ENCODE results near the gene FXYD7. TPM values are rescaled to one million over a fixed set of nuclear protein-coding genes. Genes with fewer than 3 reads are reported as not detected.

FXYD7 gene
- total and polyA plus RNA-seq, 2 of the 13 experiments (the other 11 are each of a cell fraction or from before 2014, with no cell fraction given) = 0.55 TPM; not detected in 1

GRCh38 chr19:35100588-35101533 is 42.2 kb upstream of the FXYD7 start (continued):
- TF ChIP-seq ZSCAN29 (CRISPR knock-in tag; conservative IDR thresholded peaks at IDR 0.05) (no peak), ELK4 (CRISPR knock-in tag; IDR thresholded peaks at IDR 0.05; ENCODE audit: borderline replicate concordance) (no peak), POLR2AphosphoS2 (IDR thresholded peaks at IDR 0.05; ENCODE audit: low read depth, low read length) (no peak), HNF4G (IDR thresholded peaks at IDR 0.05; ENCODE audit: borderline replicate concordance, low read depth, low read length) (no peak), HNF4G (CRISPR knock-in tag; IDR thresholded peaks at IDR 0.05; ENCODE audit: borderline replicate concordance, low read depth) (peak; percentile 23; the same call in 1 of the 2 replicates), ZSCAN21 (CRISPR knock-in tag; IDR thresholded peaks at IDR 0.05; ENCODE audit: borderline replicate concordance) (no peak), CTCF (CRISPR knock-in tag; IDR thresholded peaks at IDR 0.05) (peak; percentile 15; the same call in 1 of the 2 replicates), SPEN (CRISPR knock-in tag; IDR thresholded peaks at IDR 0.05; ENCODE audit: low read depth) (no peak), ZNF775 (CRISPR knock-in tag; IDR thresholded peaks at IDR 0.05; ENCODE audit: borderline replicate concordance) (no peak), CEBPG (CRISPR knock-in tag; IDR thresholded peaks at IDR 0.05) (no peak), ZFP41 (CRISPR knock-in tag; IDR thresholded peaks at IDR 0.05; ENCODE audit: borderline replicate concordance) (no peak), SAP130 (CRISPR knock-in tag; IDR thresholded peaks at IDR 0.05; ENCODE audit: low read depth) (peak; percentile 49; the same call in 1 of the 2 replicates), HMGXB3 (CRISPR knock-in tag; IDR thresholded peaks at IDR 0.05; ENCODE audit: borderline replicate concordance) (no peak), MTF1 (CRISPR knock-in tag; IDR thresholded peaks at IDR 0.05) (no peak), ZBED4 (CRISPR knock-in tag; IDR thresholded peaks at IDR 0.05; ENCODE audit: borderline replicate concordance) (no peak), KAT8 (CRISPR knock-in tag; IDR thresholded peaks at IDR 0.05) (no peak), BCL6 (CRISPR knock-in tag; IDR thresholded peaks at IDR 0.05) (peak; percentile 47)

Data from HepG2 (cell line).